Astrocyte (in vitro differentiated cells and primary cell): ENCODE data around the gene URB1.

ENCODE experiments used
- CTCF ChIP-seq: IDR thresholded peaks from 2 replicates; pipeline ENCODE4 v1.5.1; 2011; ENCODE audit warnings: low read depth, mild to moderate bottlenecking, inconsistent platforms, low read length, moderate library complexity; ENCODE audit not compliant: insufficient read depth
- EZH2 ChIP-seq: IDR thresholded peaks from 2 replicates; pipeline ENCODE4 v1.6.1; 2012; ENCODE audit warnings: mild to moderate bottlenecking, low read length, inconsistent platforms; ENCODE audit not compliant: insufficient read depth

- TF ChIP-seq CTCF: no peak
- no peak for TF ChIP-seq EZH2
Measured at GRCh38 chr21:32424191-32424535, 31.4 kb upstream of the URB1 start.
